ENCODE data around the gene STX16. TPM values are rescaled to one million over a fixed set of nuclear protein-coding genes. Genes with fewer than 3 reads are reported as not detected.

The STX16 gene
- total RNA-seq, 1 donor from 2014 or later = 47.7 TPM

- TF ChIP-seq CTCF (IDR thresholded peaks at IDR 0.05; ENCODE audit: insufficient read depth, low read length, severe bottlenecking) = no peak
- FAIRE-seq (peak; percentile 36), DNase-seq (ENCODE audit: low read depth) (no peak)
- no peaks in the 10 kb centered on the region for H3K36me3 ChIP-seq (ENCODE audit: control insufficient read depth, insufficient read depth, low read length)
- no peak overlapping the region for H3K4me3 ChIP-seq (ENCODE audit: low read depth, low read length)
- no peaks in the 10 kb centered on the region for H3K27me3 ChIP-seq (ENCODE audit: control insufficient read depth, insufficient read depth, low read length)
These were observed 34.7 kb upstream of the STX16 start for GRCh38 chr20:58616411-58616810.

GRCh38 chr20:58617158-58617557 lies 33.9 kb upstream of the STX16 start:
- H3K36me3 ChIP-seq (ENCODE audit: control insufficient read depth, insufficient read depth, low read length) = no peaks in the 10 kb centered on the region
- no peaks in the 10 kb centered on the region for H3K27me3 ChIP-seq (ENCODE audit: control insufficient read depth, insufficient read depth, low read length)
- DNase-seq (ENCODE audit: low read depth) (no peak), FAIRE-seq (no peak)
- TF ChIP-seq CTCF (IDR thresholded peaks at IDR 0.05; ENCODE audit: insufficient read depth, low read length, severe bottlenecking) = no peak
- H3K4me3 ChIP-seq (ENCODE audit: low read depth, low read length) = no peak overlapping the region

GRCh38 chr20:58618351-58619076 lies 32.6 kb upstream of the STX16 start:
- TF ChIP-seq CTCF (IDR thresholded peaks at IDR 0.05; ENCODE audit: insufficient read depth, low read length, severe bottlenecking) = no peak
- H3K27me3 ChIP-seq (ENCODE audit: control insufficient read depth, insufficient read depth, low read length) = no peaks in the 10 kb centered on the region
- H3K4me3 ChIP-seq (ENCODE audit: low read depth, low read length) = no peak overlapping the region
- DNase-seq (ENCODE audit: low read depth) (peak; percentile 88), FAIRE-seq (peak; percentile 52)
- H3K36me3 ChIP-seq (ENCODE audit: control insufficient read depth, insufficient read depth, low read length) = no peaks in the 10 kb centered on the region

- FAIRE-seq = no peak
- TF ChIP-seq CTCF (IDR thresholded peaks at IDR 0.05; ENCODE audit: insufficient read depth, low read length, severe bottlenecking) = no peak
These were observed 31.8 kb upstream of the STX16 start for GRCh38 chr20:58619077-58619863.

GRCh38 chr20:58619864-58620431 lies 31.1 kb upstream of the STX16 start:
- DNase-seq (ENCODE audit: low read depth) (peak; percentile 49), FAIRE-seq (no peak)
- Histone ChIP-seq H3K36me3 (ENCODE audit: control insufficient read depth, insufficient read depth, low read length) (no peaks in the 10 kb centered on the region), H3K4me3 (ENCODE audit: low read depth, low read length) (no peak overlapping the region), H3K27me3 (ENCODE audit: control insufficient read depth, insufficient read depth, low read length) (no peaks in the 10 kb centered on the region)
- no peak for TF ChIP-seq CTCF (IDR thresholded peaks at IDR 0.05; ENCODE audit: insufficient read depth, low read length, severe bottlenecking)

More at GRCh38 chr20:58619077-58619863, 31.8 kb upstream of the STX16 start:
- Histone ChIP-seq H3K4me3 (ENCODE audit: low read depth, low read length) (no peak overlapping the region), H3K36me3 (ENCODE audit: control insufficient read depth, insufficient read depth, low read length) (no peaks in the 10 kb centered on the region), H3K27me3 (ENCODE audit: control insufficient read depth, insufficient read depth, low read length) (no peaks in the 10 kb centered on the region)
- DNase-seq (ENCODE audit: low read depth) = no peak
